Measurements from ENCODE around the gene CYGB. TPM values are rescaled to one million over a fixed set of nuclear protein-coding genes. Genes with fewer than 3 reads are reported as not detected.

Gene CYGB
- total and polyA plus RNA-seq, 2 of the 13 experiments (the other 11 are each of a cell fraction or from before 2014, with no cell fraction given) = 18.9 to 27.1 TPM

DNA sequence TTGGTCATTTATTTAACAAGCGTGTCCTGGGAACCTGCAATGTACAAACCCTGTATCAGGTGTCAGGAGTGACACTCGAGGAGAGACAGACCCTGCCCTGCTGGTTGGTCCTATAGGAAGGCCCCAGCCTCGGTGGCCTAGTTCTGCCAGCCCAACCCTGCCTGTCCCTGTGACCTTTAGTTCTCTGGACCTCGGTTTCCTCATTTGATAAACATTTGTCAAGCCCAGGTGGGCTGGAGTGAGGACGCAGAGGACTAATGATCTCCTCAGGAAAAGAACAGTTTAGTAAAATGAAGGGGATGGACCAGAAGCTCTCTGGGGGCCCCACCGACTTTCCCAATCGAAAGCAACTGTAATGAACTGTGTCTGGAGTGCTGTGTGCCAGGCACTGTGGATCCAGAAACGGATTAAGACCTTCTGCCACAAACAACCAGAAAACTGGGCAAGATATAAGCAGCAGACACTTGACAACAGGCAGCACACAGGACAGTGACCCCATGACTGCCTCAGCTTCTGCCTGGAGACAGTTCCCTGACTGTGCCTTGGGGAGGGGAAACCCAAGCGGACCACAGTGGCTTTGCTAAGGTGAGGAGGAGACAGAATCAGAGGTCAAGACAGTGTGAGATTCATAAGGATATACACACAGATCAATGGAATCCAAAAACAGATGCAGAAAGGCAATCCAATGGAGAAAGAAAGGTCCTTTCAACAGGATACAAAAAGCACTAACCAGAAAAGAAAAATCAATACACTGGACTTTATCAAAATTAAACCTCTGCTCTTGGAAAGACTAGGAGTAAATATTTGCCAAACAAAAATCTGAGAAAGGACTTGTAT lies 11.1 kb upstream of the CYGB start (continued):
- TF ChIP-seq, protein P1, sequence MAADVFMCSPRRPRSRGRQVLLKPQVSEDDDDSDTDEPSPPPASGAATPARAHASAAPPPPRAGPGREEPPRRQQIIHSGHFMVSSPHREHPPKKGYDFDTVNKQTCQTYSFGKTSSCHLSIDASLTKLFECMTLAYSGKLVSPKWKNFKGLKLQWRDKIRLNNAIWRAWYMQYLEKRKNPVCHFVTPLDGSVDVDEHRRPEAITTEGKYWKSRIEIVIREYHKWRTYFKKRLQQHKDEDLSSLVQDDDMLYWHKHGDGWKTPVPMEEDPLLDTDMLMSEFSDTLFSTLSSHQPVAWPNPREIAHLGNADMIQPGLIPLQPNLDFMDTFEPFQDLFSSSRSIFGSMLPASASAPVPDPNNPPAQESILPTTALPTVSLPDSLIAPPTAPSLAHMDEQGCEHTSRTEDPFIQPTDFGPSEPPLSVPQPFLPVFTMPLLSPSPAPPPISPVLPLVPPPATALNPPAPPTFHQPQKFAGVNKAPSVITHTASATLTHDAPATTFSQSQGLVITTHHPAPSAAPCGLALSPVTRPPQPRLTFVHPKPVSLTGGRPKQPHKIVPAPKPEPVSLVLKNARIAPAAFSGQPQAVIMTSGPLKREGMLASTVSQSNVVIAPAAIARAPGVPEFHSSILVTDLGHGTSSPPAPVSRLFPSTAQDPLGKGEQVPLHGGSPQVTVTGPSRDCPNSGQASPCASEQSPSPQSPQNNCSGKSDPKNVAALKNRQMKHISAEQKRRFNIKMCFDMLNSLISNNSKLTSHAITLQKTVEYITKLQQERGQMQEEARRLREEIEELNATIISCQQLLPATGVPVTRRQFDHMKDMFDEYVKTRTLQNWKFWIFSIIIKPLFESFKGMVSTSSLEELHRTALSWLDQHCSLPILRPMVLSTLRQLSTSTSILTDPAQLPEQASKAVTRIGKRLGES (CRISPR knock-in tag; IDR thresholded peaks at IDR 0.05; ENCODE audit: borderline replicate concordance) = peak; percentile 23; the same call in 1 of the 2 replicates
- TF ChIP-seq, protein P2, sequence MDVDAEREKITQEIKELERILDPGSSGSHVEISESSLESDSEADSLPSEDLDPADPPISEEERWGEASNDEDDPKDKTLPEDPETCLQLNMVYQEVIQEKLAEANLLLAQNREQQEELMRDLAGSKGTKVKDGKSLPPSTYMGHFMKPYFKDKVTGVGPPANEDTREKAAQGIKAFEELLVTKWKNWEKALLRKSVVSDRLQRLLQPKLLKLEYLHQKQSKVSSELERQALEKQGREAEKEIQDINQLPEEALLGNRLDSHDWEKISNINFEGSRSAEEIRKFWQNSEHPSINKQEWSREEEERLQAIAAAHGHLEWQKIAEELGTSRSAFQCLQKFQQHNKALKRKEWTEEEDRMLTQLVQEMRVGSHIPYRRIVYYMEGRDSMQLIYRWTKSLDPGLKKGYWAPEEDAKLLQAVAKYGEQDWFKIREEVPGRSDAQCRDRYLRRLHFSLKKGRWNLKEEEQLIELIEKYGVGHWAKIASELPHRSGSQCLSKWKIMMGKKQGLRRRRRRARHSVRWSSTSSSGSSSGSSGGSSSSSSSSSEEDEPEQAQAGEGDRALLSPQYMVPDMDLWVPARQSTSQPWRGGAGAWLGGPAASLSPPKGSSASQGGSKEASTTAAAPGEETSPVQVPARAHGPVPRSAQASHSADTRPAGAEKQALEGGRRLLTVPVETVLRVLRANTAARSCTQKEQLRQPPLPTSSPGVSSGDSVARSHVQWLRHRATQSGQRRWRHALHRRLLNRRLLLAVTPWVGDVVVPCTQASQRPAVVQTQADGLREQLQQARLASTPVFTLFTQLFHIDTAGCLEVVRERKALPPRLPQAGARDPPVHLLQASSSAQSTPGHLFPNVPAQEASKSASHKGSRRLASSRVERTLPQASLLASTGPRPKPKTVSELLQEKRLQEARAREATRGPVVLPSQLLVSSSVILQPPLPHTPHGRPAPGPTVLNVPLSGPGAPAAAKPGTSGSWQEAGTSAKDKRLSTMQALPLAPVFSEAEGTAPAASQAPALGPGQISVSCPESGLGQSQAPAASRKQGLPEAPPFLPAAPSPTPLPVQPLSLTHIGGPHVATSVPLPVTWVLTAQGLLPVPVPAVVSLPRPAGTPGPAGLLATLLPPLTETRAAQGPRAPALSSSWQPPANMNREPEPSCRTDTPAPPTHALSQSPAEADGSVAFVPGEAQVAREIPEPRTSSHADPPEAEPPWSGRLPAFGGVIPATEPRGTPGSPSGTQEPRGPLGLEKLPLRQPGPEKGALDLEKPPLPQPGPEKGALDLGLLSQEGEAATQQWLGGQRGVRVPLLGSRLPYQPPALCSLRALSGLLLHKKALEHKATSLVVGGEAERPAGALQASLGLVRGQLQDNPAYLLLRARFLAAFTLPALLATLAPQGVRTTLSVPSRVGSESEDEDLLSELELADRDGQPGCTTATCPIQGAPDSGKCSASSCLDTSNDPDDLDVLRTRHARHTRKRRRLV (CRISPR knock-in tag; IDR thresholded peaks at IDR 0.05) = 0 out of 2 replicates have a peak, but pooled peaks have one; percentile 38
- TF ChIP-seq ZNF274 (CRISPR knock-in tag; IDR thresholded peaks at IDR 0.05) (0 out of 2 replicates have a peak, but pooled peaks have one; percentile 39), FLYWCH1 (CRISPR knock-in tag; IDR thresholded peaks at IDR 0.05) (no peak), EP300 (IDR thresholded peaks at IDR 0.05; ENCODE audit: low read depth in 2 of 2, low read length in 2 of 2) (0 out of 4 replicates have a peak, but pooled peaks of 1 of the 2 experiments have one; percentile 24), EP300 (CRISPR knock-in tag; IDR thresholded peaks at IDR 0.05; ENCODE audit: borderline replicate concordance) (no peak), ZNF280D (CRISPR knock-in tag; IDR thresholded peaks at IDR 0.05) (peak; percentile 81)
